Renal cortical epithelial cell (primary cell): ENCODE results near the gene SCO2. TPM values are rescaled to one million over a fixed set of nuclear protein-coding genes. Genes with fewer than 3 reads are reported as not detected.

Source experiments
- DNase-seq: peaks from one replicate; pipeline ENCODE4 v3.0.0-alpha.2; 2011; ENCODE audit warnings: low read depth
- total RNA-seq: library from RNA; depleted of rRNA; stranded (reverse); fragments of >200 nt; gene quantifications from 2 replicates; pipeline ENCODE4 v1.2.3, GENCODE V29; 2014

SCO2 gene
- total RNA-seq, 1 donor from 2014 or later = 2.0 TPM

GRCh38 chr22:50551160-50551752 lies 25.9 kb upstream of the SCO2 start:
- no peak for DNase-seq

GRCh38 chr22:50550395-50550794 lies 25.0 kb upstream of the SCO2 start:
- DNase-seq = no peak

GRCh38 chr22:50548921-50549790 lies 23.8 kb upstream of the SCO2 start:
- no peak for DNase-seq

- no peak for DNase-seq
Measured at GRCh38 chr22:50548040-50548920, 22.9 kb upstream of the SCO2 start.

GRCh38 chr22:50547263-50547985 lies 22.0 kb upstream of the SCO2 start:
- no peak for DNase-seq

- DNase-seq = no peak
Measured at GRCh38 chr22:50546326-50547262, 21.2 kb upstream of the SCO2 start.

GRCh38 chr22:50545522-50546325 lies 20.3 kb upstream of the SCO2 start, which contains the start of gene KLHDC7B:
Gene KLHDC7B, plus strand, starts transcription at chr22:50545899. Its CDS starts 345 bp downstream, at chr22:50546244.
- no peak for DNase-seq

GRCh38 chr22:50544746-50545253 lies 19.4 kb upstream of the SCO2 start:
- DNase-seq = no peak

GRCh38 chr22:50544078-50544745 lies 18.8 kb upstream of the SCO2 start:
- no peak for DNase-seq

- no peak for DNase-seq
Measured at GRCh38 chr22:50542416-50542927, 17.1 kb upstream of the SCO2 start.

- peak; percentile 87 for DNase-seq
Measured at GRCh38 chr22:50541667-50542026, 16.2 kb upstream of the SCO2 start.

GRCh38 chr22:50540381-50540780 lies 15.0 kb upstream of the SCO2 start:
- no peak for DNase-seq

- DNase-seq = no peak
Measured at GRCh38 chr22:50537765-50538164, 12.4 kb upstream of the SCO2 start.

- no peak for DNase-seq
Measured at GRCh38 chr22:50536226-50536625, 10.8 kb upstream of the SCO2 start.

- no peak for DNase-seq
Measured at GRCh38 chr22:50535113-50535512, 9.7 kb upstream of the SCO2 start.

- DNase-seq = peak; percentile 79
Measured at GRCh38 chr22:50533856-50534711, 8.7 kb upstream of the SCO2 start.
